ENCODE data around the gene ETV3.

DNA sequence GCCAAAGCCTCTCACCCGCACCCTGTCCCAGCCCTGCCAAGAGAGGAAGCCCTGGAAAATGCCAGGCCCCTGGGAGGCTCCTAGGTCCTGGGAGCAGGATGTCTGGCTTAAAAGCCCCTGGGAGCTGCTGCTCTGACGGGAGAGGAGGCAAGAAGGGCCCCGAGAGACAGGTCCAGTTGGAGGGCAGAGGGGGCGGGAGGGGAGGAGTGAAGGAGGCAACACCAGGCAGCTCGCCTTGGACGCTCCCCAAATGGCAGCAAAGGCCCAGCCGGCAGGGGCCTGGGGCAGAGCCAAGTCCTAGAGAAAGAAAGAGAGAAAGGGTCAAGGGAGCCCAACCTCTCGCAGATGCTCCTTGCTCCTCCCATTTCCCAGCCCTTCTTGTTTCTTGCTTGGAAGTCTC is 45.4 kb downstream of the ETV3 start:
- TF ChIP-seq, protein P1, sequence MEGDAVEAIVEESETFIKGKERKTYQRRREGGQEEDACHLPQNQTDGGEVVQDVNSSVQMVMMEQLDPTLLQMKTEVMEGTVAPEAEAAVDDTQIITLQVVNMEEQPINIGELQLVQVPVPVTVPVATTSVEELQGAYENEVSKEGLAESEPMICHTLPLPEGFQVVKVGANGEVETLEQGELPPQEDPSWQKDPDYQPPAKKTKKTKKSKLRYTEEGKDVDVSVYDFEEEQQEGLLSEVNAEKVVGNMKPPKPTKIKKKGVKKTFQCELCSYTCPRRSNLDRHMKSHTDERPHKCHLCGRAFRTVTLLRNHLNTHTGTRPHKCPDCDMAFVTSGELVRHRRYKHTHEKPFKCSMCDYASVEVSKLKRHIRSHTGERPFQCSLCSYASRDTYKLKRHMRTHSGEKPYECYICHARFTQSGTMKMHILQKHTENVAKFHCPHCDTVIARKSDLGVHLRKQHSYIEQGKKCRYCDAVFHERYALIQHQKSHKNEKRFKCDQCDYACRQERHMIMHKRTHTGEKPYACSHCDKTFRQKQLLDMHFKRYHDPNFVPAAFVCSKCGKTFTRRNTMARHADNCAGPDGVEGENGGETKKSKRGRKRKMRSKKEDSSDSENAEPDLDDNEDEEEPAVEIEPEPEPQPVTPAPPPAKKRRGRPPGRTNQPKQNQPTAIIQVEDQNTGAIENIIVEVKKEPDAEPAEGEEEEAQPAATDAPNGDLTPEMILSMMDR (IDR thresholded peaks at IDR 0.05) = no peak
- no peak for TF ChIP-seq EZH2phosphoT487 (IDR thresholded peaks at IDR 0.05)
